ENCODE results near the gene LIMK2. TPM values are rescaled to one million over a fixed set of nuclear protein-coding genes. Genes with fewer than 3 reads are reported as not detected.

Gene LIMK2
- total RNA-seq, 1 donor from 2014 or later, result 37.2 TPM

GRCh38 chr22:31239771-31240370 is 27.8 kb downstream of the LIMK2 start:
- Histone ChIP-seq H3K27me3 (ENCODE audit: control insufficient read depth, insufficient read depth, low read length) (no peaks in the 10 kb centered on the region), H3K36me3 (ENCODE audit: control insufficient read depth, insufficient read depth, low read length) (no peaks in the 10 kb centered on the region), H3K4me3 (ENCODE audit: low read depth, low read length) (no peak overlapping the region)
- no peak for TF ChIP-seq CTCF (IDR thresholded peaks at IDR 0.05; ENCODE audit: insufficient read depth, low read length, poor library complexity, severe bottlenecking)
- no peak for DNase-seq (ENCODE audit: low read depth)

GRCh38 chr22:31241200-31241599 is 29.1 kb downstream of the LIMK2 start:
- TF ChIP-seq CTCF (IDR thresholded peaks at IDR 0.05; ENCODE audit: insufficient read depth, low read length, poor library complexity, severe bottlenecking), result no peak
- H3K36me3 ChIP-seq (ENCODE audit: control insufficient read depth, insufficient read depth, low read length), result no peaks in the 10 kb centered on the region
- no peak overlapping the region for H3K4me3 ChIP-seq (ENCODE audit: low read depth, low read length)
- DNase-seq (ENCODE audit: low read depth), result no peak
- no peaks in the 10 kb centered on the region for H3K27me3 ChIP-seq (ENCODE audit: control insufficient read depth, insufficient read depth, low read length)

- no peak for TF ChIP-seq CTCF (IDR thresholded peaks at IDR 0.05; ENCODE audit: insufficient read depth, low read length, poor library complexity, severe bottlenecking)
- H3K4me3 ChIP-seq (ENCODE audit: low read depth, low read length), result no peak overlapping the region
- H3K27me3 ChIP-seq (ENCODE audit: control insufficient read depth, insufficient read depth, low read length), result no peaks in the 10 kb centered on the region
- no peak for DNase-seq (ENCODE audit: low read depth)
- H3K36me3 ChIP-seq (ENCODE audit: control insufficient read depth, insufficient read depth, low read length), result no peaks in the 10 kb centered on the region
These were observed 29.8 kb downstream of the LIMK2 start for GRCh38 chr22:31241936-31242335.

GRCh38 chr22:31243339-31244045 is 31.4 kb downstream of the LIMK2 start:
- Histone ChIP-seq H3K36me3 (ENCODE audit: control insufficient read depth, insufficient read depth, low read length) (no peaks in the 10 kb centered on the region), H3K4me3 (ENCODE audit: low read depth, low read length) (peak overlapping the region; percentile 12), H3K27me3 (ENCODE audit: control insufficient read depth, insufficient read depth, low read length) (no peaks in the 10 kb centered on the region)
- DNase-seq (ENCODE audit: low read depth), result no peak
- no peak for TF ChIP-seq CTCF (IDR thresholded peaks at IDR 0.05; ENCODE audit: insufficient read depth, low read length, poor library complexity, severe bottlenecking)

- Histone ChIP-seq H3K4me3 (ENCODE audit: low read depth, low read length) (no peak overlapping the region), H3K36me3 (ENCODE audit: control insufficient read depth, insufficient read depth, low read length) (no peaks in the 10 kb centered on the region), H3K27me3 (ENCODE audit: control insufficient read depth, insufficient read depth, low read length) (no peaks in the 10 kb centered on the region)
- DNase-seq (ENCODE audit: low read depth), result peak; percentile 65
- TF ChIP-seq CTCF (IDR thresholded peaks at IDR 0.05; ENCODE audit: insufficient read depth, low read length, poor library complexity, severe bottlenecking), result no peak
These were observed 32.2 kb downstream of the LIMK2 start for GRCh38 chr22:31244046-31244942.

Data from kidney epithelial cell (primary cell).